NCI-H748 (cell line): ENCODE measurements around the gene NSMCE1.
"Not testable (repeated sequence)": the region's sequence is repeated elsewhere in the genome, so short reads cannot be mapped to it uniquely, and the experiment has no call there.

Experiments used
- DNase-seq: peaks from one replicate; lab custom pipeline; 2025; ENCODE audit not compliant: unreplicated experiment; lab: John Stamatoyannopoulos, UW

The NSMCE1 gene

DNA sequence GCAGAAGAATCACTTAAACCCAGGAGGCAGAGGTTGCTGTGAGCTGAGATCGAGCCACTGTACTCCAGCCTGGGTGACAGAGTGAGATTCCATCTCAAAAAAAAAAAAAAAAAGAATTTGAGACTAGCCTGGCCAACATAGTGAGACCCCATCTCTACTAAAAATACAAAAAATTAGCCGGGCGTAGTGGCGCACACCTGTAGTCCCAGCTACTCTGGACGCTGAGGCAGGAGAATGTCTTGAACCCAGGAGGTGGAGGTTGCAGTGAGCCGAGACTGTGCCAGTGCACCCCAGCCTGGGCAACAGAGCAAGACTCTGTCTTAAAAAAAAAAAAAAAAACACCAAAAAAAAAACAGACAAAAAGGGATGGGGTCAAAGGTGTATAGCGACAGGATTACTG, 4.1 kb upstream of the NSMCE1 start:
- DNase-seq = not testable (repeated sequence)

DNA sequence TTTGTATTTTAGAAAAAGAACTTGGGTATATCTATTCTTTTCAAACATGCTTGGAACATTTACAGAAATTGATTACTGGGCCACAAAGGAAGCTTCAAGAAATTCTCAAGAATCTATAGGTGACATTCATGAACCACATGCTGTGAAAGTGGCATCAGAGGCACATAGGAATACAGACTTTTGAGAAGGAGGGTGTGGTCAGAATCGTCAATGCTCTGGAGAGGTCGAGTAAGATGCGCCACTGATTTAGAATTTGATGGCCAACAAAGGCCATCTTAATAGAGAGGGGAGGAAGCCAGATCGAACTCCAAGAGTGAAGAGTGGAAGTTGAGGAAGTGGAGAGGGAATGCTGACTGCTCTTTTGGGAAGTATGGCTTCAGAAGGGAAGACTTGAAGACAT, 3.5 kb upstream of the NSMCE1 start:
- DNase-seq = no peak

DNA sequence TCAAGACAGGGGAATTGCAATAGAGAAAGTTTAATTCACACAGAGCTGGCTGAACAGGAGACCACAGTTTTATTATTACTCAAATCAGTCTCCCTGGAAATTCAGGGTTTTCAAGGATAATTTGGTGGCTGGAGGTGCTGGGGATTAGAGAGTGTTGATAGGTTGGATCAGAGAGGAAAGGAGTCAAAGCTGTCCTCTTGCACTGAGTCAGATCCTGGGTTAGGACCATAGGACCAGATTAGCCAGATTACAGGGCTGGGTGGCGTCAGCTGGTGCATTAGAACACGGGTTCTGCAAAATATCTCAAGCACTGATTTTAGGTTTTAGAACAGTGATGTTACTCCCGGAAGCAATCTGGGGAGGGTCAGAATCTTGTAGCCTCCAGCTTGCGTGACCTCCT, 1.8 kb upstream of the NSMCE1 start:
- no peak for DNase-seq

DNA sequence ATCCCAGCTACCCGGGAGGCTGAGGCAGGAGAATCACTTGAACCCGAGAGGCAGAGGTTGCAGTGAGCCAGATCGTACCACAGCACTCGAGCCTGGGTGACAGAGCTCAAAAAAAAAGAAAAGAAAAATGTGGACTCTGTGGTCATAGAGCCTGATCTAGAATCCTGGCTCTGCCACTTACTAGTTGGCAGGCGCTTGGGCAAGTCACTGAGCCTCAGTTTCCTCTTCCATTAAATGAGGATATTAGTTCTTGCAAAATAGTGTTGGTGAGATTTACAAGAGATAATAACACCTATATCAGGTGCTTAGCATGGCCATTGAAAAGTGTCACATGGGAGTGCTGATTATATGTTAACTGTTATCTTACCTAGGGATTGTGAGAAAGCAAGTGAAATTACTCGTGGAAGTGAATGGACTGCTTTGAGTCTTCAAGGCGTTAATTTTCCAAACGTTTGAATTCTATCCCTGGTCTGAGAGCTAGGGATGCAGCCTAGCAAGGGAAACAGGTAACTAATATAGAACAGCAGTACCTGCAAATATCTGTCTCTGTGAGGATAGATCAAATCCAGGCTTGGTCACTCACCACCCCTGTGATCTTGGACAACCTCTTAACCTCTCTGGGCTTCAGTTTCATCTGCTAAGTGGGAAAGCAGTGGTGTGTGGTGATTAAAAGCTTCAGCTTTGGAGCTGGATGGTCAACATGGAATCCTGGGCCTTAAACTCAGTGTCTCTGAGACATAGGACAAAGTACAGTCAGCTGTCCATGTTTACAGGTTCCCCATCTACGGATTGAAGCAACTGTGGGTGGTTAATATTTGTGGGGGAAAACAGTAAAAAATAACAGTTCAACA, 953 bp upstream of the NSMCE1 start:
- no peak for DNase-seq

DNA sequence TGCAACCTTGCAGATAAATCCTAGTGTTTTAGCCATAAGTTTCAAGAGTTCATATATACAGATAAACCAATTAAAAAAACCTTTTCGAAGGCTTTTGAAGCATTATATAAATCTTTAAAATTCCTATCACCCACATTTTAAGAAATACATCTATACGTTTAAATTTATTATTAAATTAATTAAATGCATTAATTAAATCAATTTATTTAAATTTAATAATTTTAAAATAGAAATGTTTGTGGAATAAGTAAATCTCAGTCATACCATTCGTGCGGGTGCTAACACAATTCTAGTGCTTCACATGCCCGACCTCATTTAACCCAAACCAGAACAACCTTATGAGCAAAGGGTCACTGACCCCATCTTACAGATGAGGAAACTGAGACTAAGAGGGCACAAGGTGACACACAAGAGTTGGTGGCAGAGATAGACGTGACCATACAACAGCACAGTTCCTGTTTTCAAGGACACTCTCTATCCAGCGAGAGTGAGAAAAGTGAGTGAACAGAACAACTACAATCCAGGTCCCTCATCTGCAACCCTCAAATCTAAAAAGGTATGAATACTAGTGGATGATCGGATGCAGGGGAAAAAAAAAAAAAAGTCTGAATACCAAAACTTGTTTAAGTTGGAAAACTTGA, 1.4 kb downstream of the NSMCE1 start:
- no peak for DNase-seq

- DNase-seq = no peak
Measured at GRCh38 chr16:27265982-27266381, 2.6 kb downstream of the NSMCE1 start.

- DNase-seq = no peak
Measured at GRCh38 chr16:27264151-27264550, 4.4 kb downstream of the NSMCE1 start.

DNA sequence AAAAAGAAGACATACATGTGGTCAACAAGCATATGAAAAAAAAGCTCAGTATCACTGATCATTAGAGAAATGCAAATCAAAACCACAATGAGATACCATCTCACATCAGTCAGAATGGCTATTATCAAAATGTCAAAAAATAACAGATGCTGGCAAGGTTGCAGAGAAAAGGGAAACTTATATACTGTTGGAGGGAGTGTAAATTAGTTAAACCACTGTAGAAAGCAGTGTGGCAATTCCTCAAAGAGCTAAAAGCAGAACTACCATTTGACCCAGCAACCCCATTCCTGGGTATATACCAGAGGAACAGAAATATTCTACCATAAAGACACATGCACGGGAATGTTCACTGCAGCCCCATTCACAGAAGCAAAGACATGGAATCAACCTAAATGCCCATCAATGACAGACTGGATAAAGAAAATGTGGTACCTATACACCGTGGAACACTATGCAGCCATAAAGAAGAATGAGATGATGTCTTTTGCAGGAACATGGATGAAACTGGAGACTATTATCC, 5.6 kb downstream of the NSMCE1 start:
- not testable (repeated sequence) for DNase-seq

- DNase-seq = no peak
Measured at GRCh38 chr16:27259710-27260109, 8.9 kb downstream of the NSMCE1 start.

- DNase-seq = no peak
Measured at GRCh38 chr16:27258241-27258734, 10.3 kb downstream of the NSMCE1 start.

DNA sequence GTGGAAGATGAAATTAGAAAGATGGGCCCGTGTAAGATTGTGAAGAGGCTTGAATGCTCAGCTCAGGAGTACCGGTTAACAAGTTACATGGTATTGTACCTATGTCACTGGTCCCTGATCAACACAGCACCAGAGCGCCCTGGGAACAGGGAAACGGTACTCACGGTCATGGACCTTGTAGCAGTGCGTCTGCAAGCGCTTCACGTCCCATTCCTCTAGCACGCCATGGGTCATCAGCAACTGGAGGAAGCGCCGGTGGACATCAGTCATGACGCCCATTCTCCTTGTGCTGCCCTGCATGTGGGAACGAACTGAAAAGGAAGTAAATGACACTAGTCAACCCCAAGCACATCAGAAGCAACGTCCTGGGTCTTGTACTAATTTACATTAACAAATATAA, 11.3 kb downstream of the NSMCE1 start:
- no peak for DNase-seq

DNA sequence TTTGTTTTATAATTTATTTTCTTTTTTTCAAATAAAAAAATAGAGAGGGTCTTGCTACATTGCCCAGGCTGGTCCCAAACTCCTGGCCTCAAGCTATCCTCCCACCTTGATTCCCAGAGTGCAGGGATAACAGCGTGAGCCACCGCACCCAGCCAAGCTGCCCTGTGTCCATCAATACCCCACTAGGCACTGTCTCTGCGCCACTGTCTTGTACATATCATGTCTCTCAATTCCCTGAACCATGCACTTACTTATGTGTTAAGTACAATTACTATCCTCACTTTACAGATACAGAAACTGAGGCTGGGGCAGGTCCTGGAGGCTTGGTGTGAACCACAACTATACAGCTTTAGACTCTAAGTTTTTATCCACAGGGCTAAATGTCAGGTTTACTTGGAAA, 11.7 kb downstream of the NSMCE1 start:
- DNase-seq = no peak

DNA sequence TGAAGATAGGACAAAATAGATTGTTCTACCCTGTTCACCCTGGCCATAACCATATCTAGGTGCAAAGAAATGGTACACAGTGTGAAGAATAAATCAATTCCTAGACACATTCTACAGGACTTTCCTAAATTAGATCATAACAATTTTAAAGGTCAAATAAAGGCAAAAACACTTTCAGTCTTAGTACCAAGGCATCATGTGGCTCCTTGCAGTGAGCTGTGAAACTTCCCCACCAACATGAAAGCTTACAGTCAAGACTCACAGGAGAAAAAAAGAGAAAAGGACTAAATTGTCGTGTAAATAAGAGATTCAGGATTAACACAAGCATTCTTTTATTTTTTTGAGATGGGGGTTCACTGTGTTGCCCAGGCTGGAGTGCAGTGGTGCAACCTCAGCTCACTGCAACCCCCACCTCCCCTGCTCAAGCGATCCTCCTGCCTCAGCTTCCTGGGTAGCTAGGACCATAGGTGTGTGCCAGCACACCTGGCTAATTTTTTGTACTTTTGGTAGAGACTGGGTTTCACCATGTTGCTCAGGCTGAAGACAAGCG, 14.2 kb downstream of the NSMCE1 start:
- DNase-seq = no peak

DNA sequence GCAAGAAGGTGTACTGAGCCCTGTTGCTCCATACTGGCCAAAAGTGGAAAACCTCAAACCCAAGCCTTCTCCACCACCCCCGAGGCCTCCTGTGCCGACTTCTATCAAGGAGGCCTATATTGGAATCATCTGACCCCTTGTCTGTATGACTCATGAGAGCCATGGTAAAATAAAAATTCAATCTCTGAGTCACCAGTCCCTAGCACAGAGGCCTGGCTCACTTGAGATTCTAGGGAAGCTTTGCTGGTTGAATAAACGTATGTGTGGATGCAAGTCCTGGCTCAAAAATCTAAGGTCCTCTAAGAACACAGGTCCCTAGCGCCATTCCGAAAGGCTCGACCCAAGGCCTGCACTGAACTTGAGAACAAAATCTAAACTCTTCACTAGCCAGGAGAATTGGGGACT, 15.0 kb downstream of the NSMCE1 start:
- DNase-seq = no peak

DNA sequence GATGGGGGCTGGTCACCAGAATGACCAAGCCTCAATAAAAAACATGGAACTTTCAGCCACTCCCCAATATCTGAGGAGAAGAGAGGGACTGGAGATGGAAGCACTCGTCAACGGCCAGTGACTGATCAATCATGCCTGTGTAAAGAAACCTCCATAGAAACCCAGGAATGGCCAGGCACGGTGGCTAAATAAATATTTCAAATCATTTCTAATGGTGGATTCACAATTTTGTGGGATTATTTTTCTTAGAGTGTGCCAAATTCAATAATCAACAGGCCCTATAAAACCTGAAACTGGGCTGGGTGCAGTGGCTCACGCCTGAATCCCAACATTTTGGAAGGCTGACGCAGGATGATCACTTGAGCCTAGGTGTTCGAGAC, 16.4 kb downstream of the NSMCE1 start:
- no peak for DNase-seq

GRCh38 chr16:27251541-27252205, 16.9 kb downstream of the NSMCE1 start:
- no peak for DNase-seq

GRCh38 chr16:27248886-27249285, 19.7 kb downstream of the NSMCE1 start:
- DNase-seq = not testable (repeated sequence)

DNA sequence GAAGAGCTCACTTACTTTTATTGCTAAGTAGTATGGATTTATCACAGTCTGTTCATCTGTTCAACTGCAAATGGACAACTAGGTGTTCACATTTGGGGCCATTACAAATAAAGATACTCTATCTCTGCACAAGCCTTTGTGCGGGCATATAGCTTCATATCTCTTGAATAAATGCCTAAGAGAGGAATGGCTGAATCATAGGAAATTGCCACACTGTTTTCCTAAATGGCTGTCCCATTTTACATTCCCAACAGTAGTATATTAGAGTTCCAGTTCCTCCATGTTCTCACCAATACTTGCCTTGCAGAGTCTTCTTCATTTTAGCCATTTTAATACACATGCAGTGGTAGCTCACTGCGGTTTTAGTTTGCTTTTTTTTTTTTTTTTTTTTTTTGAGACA, 20.5 kb downstream of the NSMCE1 start:
- DNase-seq = no peak

DNA sequence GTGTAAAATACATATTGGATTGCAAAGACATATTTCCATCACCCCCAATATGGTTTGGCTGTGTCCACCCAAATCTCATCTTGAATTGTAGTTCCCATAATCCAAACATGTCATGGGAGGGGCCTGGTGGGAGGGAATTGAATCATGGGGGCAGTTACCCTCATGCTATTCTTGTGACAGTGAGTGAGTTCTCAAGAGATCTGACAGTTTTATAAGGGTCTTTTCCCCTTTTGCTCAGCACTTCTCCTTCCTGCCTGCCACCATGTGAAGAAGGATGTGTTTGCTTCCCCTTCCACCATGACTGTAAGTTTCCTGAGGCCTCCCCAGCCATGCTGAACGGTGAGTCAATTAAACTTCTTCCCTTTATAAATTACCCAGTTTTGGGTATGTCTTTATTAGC, 21.5 kb downstream of the NSMCE1 start:
- DNase-seq = not testable (repeated sequence)

- DNase-seq = no peak
Measured at GRCh38 chr16:27246439-27246838, 22.1 kb downstream of the NSMCE1 start.
